ENCODE measurements around the gene PLXDC2. TPM values are rescaled to one million over a fixed set of nuclear protein-coding genes. Genes with fewer than 3 reads are reported as not detected.

PLXDC2 gene
- total RNA-seq, 3 donors from 2014 or later, result 63.9 to 125 (median 101) TPM

- intact Hi-C loops (cut with DNase I; ENCODE audit: low total_unique reads), result loop anchor here (5.0 kb wide), 1 partner anchor 83 kb away; no protein-coding TSS in a partner anchor
- H3K4me3 ChIP-seq, result peak overlapping the region; percentile 89 to 92 (median 90)
- H3K36me3 ChIP-seq, result no peaks in the 10 kb centered on the region
- no peaks in the 10 kb centered on the region for H3K4me1 ChIP-seq
- H3K27ac ChIP-seq, result peak overlapping the region; percentile 65 to 89
- no peaks in the 10 kb centered on the region for H3K27me3 ChIP-seq
- DNase-seq (ENCODE audit: low spot score in 2 of 2), result no peak
- no peak for TF ChIP-seq POLR2A (IDR thresholded peaks at IDR 0.05)
- TF ChIP-seq CTCF (IDR thresholded peaks at IDR 0.05), result peak; percentile 74 to 90 (median 88)
- TF ChIP-seq POLR2AphosphoS5 (IDR thresholded peaks at IDR 0.05), result no peak
- H3K9me3 ChIP-seq, result no peaks in the 10 kb centered on the region
Observed at GRCh38 chr10:19819419-19820033, 3.3 kb downstream of the PLXDC2 start.

GRCh38 chr10:19824381-19825342, 8.4 kb downstream of the PLXDC2 start:
- H3K4me3 ChIP-seq, result no peak overlapping the region
- no peak for TF ChIP-seq POLR2AphosphoS5 (IDR thresholded peaks at IDR 0.05)
- no peak for TF ChIP-seq CTCF (IDR thresholded peaks at IDR 0.05)
- no peak for TF ChIP-seq POLR2A (IDR thresholded peaks at IDR 0.05)
- DNase-seq (ENCODE audit: low spot score in 2 of 2), result no peak
- H3K27ac ChIP-seq, result peak overlapping the region; percentile 77 to 89
- intact Hi-C loops (cut with DNase I; ENCODE audit: low total_unique reads), result loop anchor here (5.0 kb wide), 1 partner anchor 78 kb away; no protein-coding TSS in a partner anchor
- H3K27me3 ChIP-seq, result no peaks in the 10 kb centered on the region
- no peaks in the 10 kb centered on the region for H3K36me3 ChIP-seq
- H3K9me3 ChIP-seq, result no peaks in the 10 kb centered on the region
- peaks cover 7 to 21% of the 10 kb centered on the region in 2 donors for H3K4me1 ChIP-seq

- DNase-seq (ENCODE audit: low spot score in 2 of 2), result no peak
- no peak for TF ChIP-seq POLR2AphosphoS5 (IDR thresholded peaks at IDR 0.05)
- TF ChIP-seq CTCF (IDR thresholded peaks at IDR 0.05), result no peak
- TF ChIP-seq POLR2A (IDR thresholded peaks at IDR 0.05), result no peak
- Histone ChIP-seq H3K4me3 (peak overlapping the region in 1 of 3 donors; percentile 0), H3K4me1 (peaks cover 7 to 27% of the 10 kb centered on the region in 2 donors), H3K9me3 (no peaks in the 10 kb centered on the region), H3K27ac (peak overlapping the region; percentile 77 to 89), H3K36me3 (no peaks in the 10 kb centered on the region), H3K27me3 (no peaks in the 10 kb centered on the region)
- intact Hi-C loops (cut with DNase I; ENCODE audit: low total_unique reads), result no loop called here
Observed at GRCh38 chr10:19825700-19826099, 9.5 kb downstream of the PLXDC2 start.

- peak overlapping the region; percentile 77 to 89 for H3K27ac ChIP-seq
- H3K36me3 ChIP-seq, result no peaks in the 10 kb centered on the region
- TF ChIP-seq CTCF (IDR thresholded peaks at IDR 0.05) (no peak), POLR2AphosphoS5 (IDR thresholded peaks at IDR 0.05) (peak in 2 of 3 donors; percentile 12 to 55)
- intact Hi-C loops (cut with DNase I; ENCODE audit: low total_unique reads), result no loop called here
- peak overlapping the region in 1 of 3 donors; percentile 21 for H3K4me3 ChIP-seq
- H3K4me1 ChIP-seq, result peaks cover 7 to 28% of the 10 kb centered on the region in 2 donors
- H3K27me3 ChIP-seq, result no peaks in the 10 kb centered on the region
- H3K9me3 ChIP-seq, result no peaks in the 10 kb centered on the region
- DNase-seq (ENCODE audit: low spot score in 2 of 2), result no peak
Observed at GRCh38 chr10:19826712-19827111, 10.5 kb downstream of the PLXDC2 start.
